GM12878 (cell line): ENCODE results near the gene PLPP7. TPM values are rescaled to one million over a fixed set of nuclear protein-coding genes. Genes with fewer than 3 reads are reported as not detected.

Experiments used
- ATAC-seq: fragments of 200-7000 bp; cut with Tn5 transposase; 3 replicates; pipeline ENCODE4 v1.9.1; 2020; ENCODE audit warnings: mild to moderate bottlenecking, moderate library complexity
- BruUV-seq: library from RNA; stranded (reverse); fragments of 400-500 nt; replicated peaks from 2 replicates; lab custom pipeline; 2021; lab: Mats Ljungman, UMichigan
- CTCF ChIA-PET: fragments of 300-600 bp; sonication (Branson Sonifier 250); formaldehyde crosslinking; extraction: SDS; loops from one replicate; lab custom pipeline; 2021; ENCODE audit warnings: inconsistent platforms; lab: Yijun Ruan, JAX
- POLR2A ChIA-PET: fragments of 350-600 bp; formaldehyde crosslinking; extraction: SDS; loops from one replicate; lab custom pipeline; 2021; ENCODE audit warnings: inconsistent platforms; lab: Charles Lee
- RAD21 ChIA-PET: fragments of 300-600 bp; sonication (Branson Sonifier 250); formaldehyde crosslinking; loops from one replicate; lab custom pipeline; 2023; ENCODE audit warnings: antibody characterized with exemption; ENCODE audit not compliant: unreplicated experiment; lab: Charles Lee
- SMC1A ChIA-PET: fragments of 300-600 bp; sonication (Branson Sonifier 250); formaldehyde crosslinking; loops from one replicate; lab custom pipeline; 2023; ENCODE audit not compliant: unreplicated experiment, uncharacterized antibody; lab: Charles Lee
- DNase-seq: peaks from one replicate; pipeline ENCODE4 v3.0.0-alpha.2; 2011; ENCODE audit warnings: low read depth, low spot score
- FAIRE-seq: peaks from 3 replicates; lab custom pipeline; 2011; peaks lifted over from hg19 to GRCh38; lab: Jason Lieb, UNC
- H2AFZ ChIP-seq: 2 replicates; pipeline ENCODE4 v1.6.0; 2011; ENCODE audit warnings: low read depth, low read length, control low read depth; ENCODE audit not compliant: control insufficient read depth
- H3K27ac ChIP-seq: 2 replicates; pipeline ENCODE4 v1.5.1; 2011; ENCODE audit warnings: control low read depth; ENCODE audit not compliant: control insufficient read depth, insufficient read depth
- H3K27me3 ChIP-seq, 2 experiments: replicated peaks in 1 of 2; 2 replicates each; pipeline versions ENCODE4 v1.6.0 to v1.6.1; 2011; ENCODE audit warnings: low read length in 1 of 2; ENCODE audit not compliant: control insufficient read depth in 2 of 2, insufficient read depth in 2 of 2
- H3K36me3 ChIP-seq, 2 experiments: 2 replicates each; pipeline ENCODE4 v1.5.1; 2011; ENCODE audit warnings: low read length in 1 of 2; ENCODE audit not compliant: control insufficient read depth in 2 of 2, insufficient read depth in 2 of 2
- H3K4me1 ChIP-seq: 2 replicates; pipeline ENCODE4 v1.6.1; 2011; ENCODE audit warnings: mild to moderate bottlenecking, low read length, moderate library complexity, mixed read lengths; ENCODE audit not compliant: control insufficient read depth, insufficient read depth
- H3K4me2 ChIP-seq: 2 replicates; pipeline ENCODE4 v1.6.0; 2011; ENCODE audit warnings: control low read depth; ENCODE audit not compliant: control insufficient read depth, insufficient read depth
- H3K4me3 ChIP-seq: fragments of 200-600 bp; sonication (generic); 2 replicates; pipeline ENCODE4 v1.5.1; 2016
- H3K79me2 ChIP-seq: 2 replicates; pipeline ENCODE4 v1.6.0; 2011; ENCODE audit warnings: low read length; ENCODE audit not compliant: control insufficient read depth, insufficient read depth
- H3K9ac ChIP-seq: 2 replicates; pipeline ENCODE4 v1.8.0; 2011; ENCODE audit warnings: low read length, control low read depth, mixed read lengths; ENCODE audit not compliant: control insufficient read depth, insufficient read depth
- H3K9me3 ChIP-seq: replicated peaks from 3 replicates; pipeline ENCODE4 v1.5.1; 2011; ENCODE audit warnings: mild to moderate bottlenecking, low read length; ENCODE audit not compliant: control insufficient read depth, insufficient read depth
- H4K20me1 ChIP-seq: 2 replicates; pipeline ENCODE4 v1.6.0; 2011; ENCODE audit not compliant: control insufficient read depth, insufficient read depth
- BCLAF1 ChIP-seq: fragments of 450-650 bp; IDR thresholded peaks from 2 replicates; pipeline ENCODE4 v1.6.1; 2017; ENCODE audit warnings: antibody characterized with exemption, mild to moderate bottlenecking, moderate library complexity
- BHLHE40 ChIP-seq, 2 experiments: fragments of 450-650 bp in 1 of 2; IDR thresholded peaks; 2 replicates each; pipeline ENCODE4 v1.6.1; 2011 to 2017; ENCODE audit warnings: low read depth in 2 of 2, borderline replicate concordance in 1 of 2, improper control_type of control experiment in 1 of 2, low read length in 1 of 2, mild to moderate bottlenecking in 1 of 2
- CEBPB ChIP-seq, 2 experiments: fragments of 150-350 bp in 1 of 2; IDR thresholded peaks; 2 replicates each; pipeline ENCODE4 v1.6.1; 2012 to 2014; ENCODE audit warnings: low read depth in 2 of 2, low read length in 2 of 2, borderline replicate concordance in 1 of 2, inconsistent platforms in 1 of 2
- HDAC6 ChIP-seq: fragments of 200-600 bp; sonication (generic); IDR thresholded peaks from one replicate; pipeline ENCODE4 v1.8.0; 2017; ENCODE audit warnings: antibody characterized with exemption; ENCODE audit not compliant: unreplicated experiment
- NKRF ChIP-seq: fragments of 450-650 bp; conservative IDR thresholded peaks from 2 replicates; pipeline ENCODE4 v1.6.1; 2017; ENCODE audit warnings: mild to moderate bottlenecking, moderate library complexity
- NR2F1 ChIP-seq: fragments of 450-650 bp; conservative IDR thresholded peaks from 2 replicates; pipeline ENCODE4 v1.6.1; 2017; ENCODE audit warnings: mild to moderate bottlenecking
- RB1 ChIP-seq: fragments of 450-650 bp; formaldehyde crosslinking; IDR thresholded peaks from 2 replicates; pipeline ENCODE4 v1.6.1; 2017; ENCODE audit warnings: mild to moderate bottlenecking, borderline replicate concordance
- RBBP5 ChIP-seq: fragments of 200-600 bp; sonication (generic); conservative IDR thresholded peaks from 2 replicates; pipeline ENCODE4 v1.6.1; 2016
- RELB ChIP-seq: fragments of 450-650 bp; IDR thresholded peaks from 2 replicates; pipeline ENCODE4 v1.6.1; 2017; ENCODE audit warnings: low read depth, mild to moderate bottlenecking, moderate library complexity
- SRF ChIP-seq, 2 experiments: IDR thresholded peaks; 2 replicates each; pipeline ENCODE4 v1.6.1; 2011; ENCODE audit warnings: low read depth in 2 of 2, low read length in 2 of 2, mild to moderate bottlenecking in 1 of 2, moderate library complexity in 1 of 2
- ZBED1 ChIP-seq: IDR thresholded peaks from 2 replicates; pipeline ENCODE4 v1.6.1; 2016; ENCODE audit warnings: borderline replicate concordance
- ZNF687 ChIP-seq: fragments of 450-650 bp; IDR thresholded peaks from 2 replicates; pipeline ENCODE4 v1.6.1; 2017; ENCODE audit warnings: mild to moderate bottlenecking, moderate library complexity
- WGBS: methylation state at CpG from one replicate; pipeline ENCODE4 v1.1.6; 2016; ENCODE audit warnings: low lambda C conversion rate; ENCODE audit not compliant: insufficient replicate concordance, insufficient coverage; ENCODE audit errors: missing lambda C conversion rate; 5-methylcytosine and 5-hydroxymethylcytosine counted together
- in situ Hi-C: fragments of 300-500 bp; cut with MboI; formaldehyde crosslinking; loops from 9 replicates; pipeline ENCODE4 v1.14.3; 2018; ENCODE audit warnings: mixed read lengths
- intact Hi-C: fragments of 100-400 bp; cut with micrococcal nuclease; formaldehyde crosslinking; loops from one replicate; pipeline ENCODE4 v1.14.2; 2022; ENCODE audit not compliant: unreplicated experiment
- polyA plus RNA-seq, 11 experiments: library from polyadenylated mRNA; depleted of rRNA in 4 of 11; unstranded in 6 of 11; stranded (reverse) in 5 of 11; fragments of >200 nt; fragmentation: Nextera tagmentation in 4 of 11; fragmentation: Illumina TruSeq in 1 of 11; extraction: Ambion mirVana in 4 of 11; extraction: Trizol in 1 of 11; gene quantifications; 1 replicate in 1 of 11; 2 replicates in 10 of 11; pipeline versions ENCODE4 v1.2.1 to v1.2.3, GENCODE V29; 2011 to 2016; ENCODE audit warnings: inconsistent platforms in 2 of 11, missing spikeins in 2 of 11, low read depth in 1 of 11
- total RNA-seq, 4 experiments: library from RNA; depleted of rRNA in 3 of 4; stranded (reverse); fragments of >200 nt in 3 of 4; fragmentation: Illumina TruSeq in 1 of 4; extraction: Trizol in 1 of 4; gene quantifications; 2 replicates each; pipeline versions ENCODE4 v1.2.1 to v1.2.3, GENCODE V29; 2013 to 2021

PLPP7 gene
- total and polyA plus RNA-seq, 10 of the 15 experiments (the other 5 are each of a cell fraction or from before 2014, with no cell fraction given), result 0.05 to 1.0 (median 0.40) TPM; not detected in 3

GRCh38 chr9:131276891-131277286 lies 12.6 kb upstream of the PLPP7 start:
- Histone ChIP-seq H3K4me1 (peaks cover 16% of the 10 kb centered on the region), H3K9me3 (no peaks in the 10 kb centered on the region), H2AFZ (no peak overlapping the region; the same call in 1 of the 2 replicates), H4K20me1 (no peaks in the 10 kb centered on the region), H3K4me2 (peak overlapping the region; percentile 77; the same call in 1 of the 2 replicates), H3K27ac (peak overlapping the region; percentile 99), H3K79me2 (peaks cover 53% of the 10 kb centered on the region), H3K9ac (peak overlapping the region; percentile 97), H3K36me3 (no peaks in the 10 kb centered on the region), H3K27me3 (peaks cover 0 to under 1% of the 10 kb centered on the region in 2 experiments; a peak in 2 of 4 replicates), H3K4me3 (peak overlapping the region; percentile 99)
- DNase-seq, result no peak
- ChIA-PET CTCF (interaction anchor here (0.6 to 9.8 kb wide), 3 partner anchors 23 to 294 kb away, joined by 3 to 151 read pairs (median 63); no protein-coding TSS in a partner anchor), SMC1A (interaction anchor here (1.3 to 7.9 kb wide), 2 partner anchors 22 to 59 kb away, joined by 3 to 154 read pairs; no protein-coding TSS in a partner anchor), POLR2A (interaction anchor here (0.6 to 11.3 kb wide), 2 partner anchors 8 to 23 kb away, joined by 3 to 267 read pairs; no protein-coding TSS in a partner anchor), RAD21 (interaction anchor here (3.3 to 11.6 kb wide), 2 partner anchors 21 to 98 kb away, joined by 35 to 181 read pairs; no protein-coding TSS in a partner anchor)
- intact Hi-C loops, result loop anchor here (1.0 kb wide), 1 partner anchor 25 kb away; no protein-coding TSS in a partner anchor
- BruUV-seq, result no TSS peak
- ATAC-seq, result no peak; the same call in 2 of the 3 replicates
- in situ Hi-C loops, result no loop called here
- no peak for FAIRE-seq
- WGBS, result 0% methylated on average over 28 of the region's 60 CpGs
- no peak for TF ChIP-seq SRF (IDR thresholded peaks at IDR 0.05; ENCODE audit: low read depth in 2 of 2, low read length in 2 of 2)
- peak; percentile 11; the same call in 1 of the 2 replicates for TF ChIP-seq NR2F1
- no peak; the same call in 1 of the 2 replicates for TF ChIP-seq RB1
- TF ChIP-seq ZBED1, result no peak
- TF ChIP-seq RBBP5, result no peak
- no peak for TF ChIP-seq BCLAF1
- no peak for TF ChIP-seq CEBPB (IDR thresholded peaks at IDR 0.05; ENCODE audit: borderline replicate concordance in 1 of 2, low read depth in 2 of 2, low read length in 2 of 2)
- TF ChIP-seq BHLHE40 (IDR thresholded peaks at IDR 0.05; ENCODE audit: borderline replicate concordance in 1 of 2, low read depth in 2 of 2, low read length in 1 of 2), result peak in 1 of 2 experiments; percentile 7; a peak in 2 of 4 replicates
- TF ChIP-seq RELB, result no peak
- TF ChIP-seq HDAC6, result no peak
- no peak for TF ChIP-seq ZNF687
- TF ChIP-seq NKRF, result 0 out of 2 replicates have a peak, but pooled peaks have one; percentile 1
